Activated CD8-positive, alpha-beta memory T cell treated with anti-CD3 and anti-CD28 coated beads for 24 hours (primary cell): ENCODE results near the gene TRABD2B.

ENCODE experiments used
- DNase-seq: peaks from one replicate; pipeline ENCODE4 v3.0.0-alpha.2; 2020

Gene TRABD2B

DNA sequence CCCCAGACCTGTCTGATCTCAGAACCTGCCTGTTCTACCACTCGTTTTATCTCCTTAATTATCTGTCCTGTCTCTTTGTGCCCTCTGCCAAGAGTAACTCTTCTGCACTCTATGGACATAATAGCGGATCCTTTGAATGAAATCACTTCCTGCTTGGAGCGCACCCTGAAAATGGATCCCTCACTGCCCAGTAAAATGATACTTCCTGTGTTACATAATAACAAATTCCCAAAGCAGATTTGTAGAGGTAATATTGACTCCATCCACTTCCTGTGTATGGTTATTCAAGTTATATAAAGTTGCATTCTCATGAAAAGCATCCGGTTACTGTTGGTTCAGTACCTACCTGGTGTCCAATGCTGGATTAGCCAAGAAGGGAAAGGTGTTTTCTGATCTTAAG is 246.0 kb downstream of the TRABD2B start:
- DNase-seq = no peak

DNA sequence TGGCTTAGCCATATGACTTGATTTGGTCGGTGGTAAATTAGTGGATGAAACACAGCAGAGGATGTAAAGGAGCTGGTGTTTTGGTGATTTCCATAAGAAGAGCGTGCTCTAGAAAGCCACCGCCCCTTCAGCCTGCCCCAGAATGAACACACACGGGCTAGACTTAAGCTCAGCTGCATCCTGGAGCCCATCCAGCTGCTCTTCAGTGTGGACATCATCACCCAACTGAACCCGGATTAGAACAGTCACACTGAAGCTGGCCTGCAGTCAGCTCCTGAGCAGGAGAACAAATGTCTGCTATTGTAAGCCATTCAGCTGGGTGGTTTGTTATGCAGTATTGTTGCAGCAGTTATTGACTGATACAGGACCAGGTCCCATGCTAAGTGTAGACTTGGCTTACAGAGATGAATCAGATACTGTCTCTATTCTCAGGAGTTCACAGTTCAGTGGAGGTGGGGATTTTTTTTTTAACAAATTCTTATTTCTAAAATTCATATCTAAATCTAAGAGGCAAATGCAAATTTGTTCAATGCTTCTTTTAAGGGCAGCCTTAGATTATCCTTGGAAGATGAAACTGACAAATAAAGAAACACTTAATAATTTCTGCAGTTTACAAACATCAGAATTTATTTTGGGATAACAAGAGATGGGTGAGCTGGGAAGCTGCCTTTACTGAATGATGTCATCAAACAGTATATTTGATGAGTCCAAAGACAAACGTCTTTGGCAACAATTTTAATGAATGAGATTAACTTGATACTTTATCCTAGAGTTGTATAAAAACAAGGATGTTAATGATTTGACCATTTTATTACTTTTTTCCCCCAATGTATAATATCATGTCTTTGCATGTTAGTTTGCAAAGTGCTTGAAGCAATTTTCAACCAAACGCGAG is 251.2 kb downstream of the TRABD2B start:
- DNase-seq = no peak

DNA sequence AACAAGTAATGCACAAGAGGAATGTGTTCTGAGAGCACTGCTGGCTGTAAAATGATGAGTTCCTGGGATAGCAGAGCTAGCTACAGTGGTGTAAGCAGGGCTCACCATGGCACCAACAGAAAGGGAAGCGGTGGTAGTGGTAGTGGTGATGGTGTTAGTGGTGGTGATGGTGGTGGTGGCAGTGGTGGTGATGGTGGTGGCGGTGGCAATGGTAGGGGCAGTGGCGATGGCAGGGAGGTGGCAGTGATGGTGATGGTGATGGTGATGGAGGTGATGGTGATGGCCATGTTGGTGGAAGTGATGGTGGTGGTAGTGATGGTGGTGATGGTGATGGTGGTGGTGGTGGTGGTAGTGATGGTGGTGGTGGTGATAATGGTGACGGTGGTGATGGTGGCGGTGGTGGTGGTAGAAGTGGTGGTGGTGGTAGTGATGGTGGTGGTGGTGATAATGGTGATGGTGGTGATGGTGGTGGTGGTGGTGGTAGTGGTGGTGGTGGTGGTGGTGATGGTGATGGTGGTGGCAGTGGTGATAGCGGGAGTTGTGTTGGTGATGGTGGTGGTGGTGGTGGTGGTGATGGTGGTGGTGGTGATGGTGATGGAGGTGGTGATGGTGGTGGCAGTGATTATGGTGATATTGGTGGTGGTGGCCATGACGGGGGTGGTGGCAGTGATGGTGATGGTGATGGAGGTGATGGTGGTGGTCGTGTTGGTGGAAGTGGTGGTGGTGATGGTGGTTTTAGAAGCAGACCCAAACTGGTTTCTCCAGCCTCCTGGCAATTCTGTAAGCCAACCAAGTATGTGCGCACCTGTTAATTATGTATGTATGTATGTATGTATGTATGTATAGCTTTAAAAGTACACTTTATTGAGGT is 254.1 kb downstream of the TRABD2B start:
- peak; percentile 11 for DNase-seq

DNA sequence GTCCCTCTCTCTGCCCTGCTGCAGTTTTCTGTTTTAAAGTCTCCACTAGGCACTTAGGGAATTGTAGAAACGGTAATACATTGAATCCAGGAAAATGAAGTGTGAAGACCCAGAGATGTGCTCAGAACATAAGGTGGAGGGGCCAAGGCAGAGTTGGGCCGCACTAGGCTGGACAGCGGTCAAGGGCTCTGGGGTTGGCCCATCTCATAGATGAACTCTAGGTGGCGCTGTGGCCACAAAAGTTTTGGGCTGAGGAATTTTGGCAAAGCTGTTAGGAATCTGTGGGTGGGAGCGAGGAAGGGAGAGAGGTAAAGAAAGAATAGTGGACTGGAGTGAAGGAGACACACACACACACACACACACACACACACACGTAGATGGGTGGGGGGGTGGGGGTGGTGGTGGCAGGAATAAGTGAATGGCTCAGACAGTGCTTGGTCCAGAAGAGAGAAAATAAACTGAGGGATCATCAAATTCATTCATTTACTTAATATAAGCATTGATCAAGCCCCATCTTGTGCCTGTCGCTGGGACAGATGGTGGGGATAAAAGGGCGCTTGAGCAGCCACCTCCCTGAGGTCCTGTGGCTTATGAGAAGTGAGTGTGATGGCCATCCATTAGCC is 258.5 kb downstream of the TRABD2B start:
- DNase-seq = no peak

DNA sequence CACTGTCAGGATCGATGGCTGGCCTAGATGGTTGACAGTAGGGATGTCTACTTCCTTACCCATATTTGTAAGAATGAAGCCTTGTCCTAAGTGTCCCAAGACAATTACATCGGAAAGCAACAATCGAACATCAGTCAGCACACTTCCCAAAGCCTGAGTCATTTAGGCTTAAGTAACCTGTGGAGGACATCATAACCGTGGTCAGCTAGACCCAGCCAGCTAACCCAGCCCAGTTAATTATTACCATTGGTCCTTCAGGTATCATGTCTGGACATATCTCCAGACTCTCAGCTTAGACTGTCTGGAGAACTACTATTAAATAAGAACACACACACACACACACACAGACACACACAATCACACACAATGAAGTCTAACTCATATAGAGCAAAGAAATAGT is 264.7 kb downstream of the TRABD2B start:
- no peak for DNase-seq

DNA sequence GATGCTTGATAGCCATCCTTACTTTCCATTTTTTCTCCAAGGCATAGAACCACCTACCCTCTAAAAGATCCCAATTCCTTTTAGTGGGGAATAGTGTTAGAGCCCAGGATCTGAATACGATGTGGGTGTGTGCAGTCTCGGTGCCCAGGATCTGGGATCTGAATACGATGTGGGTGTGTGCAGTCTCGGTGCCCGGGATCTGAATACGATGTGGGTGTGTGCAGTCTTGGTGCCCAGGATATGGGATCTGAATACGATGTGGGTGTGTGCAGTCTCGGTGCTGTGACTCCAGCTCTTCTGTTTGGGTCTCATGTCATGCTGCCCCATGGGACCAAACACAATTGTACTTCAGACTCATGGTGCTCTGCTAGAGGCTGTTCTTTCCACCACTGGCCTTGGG is 265.5 kb downstream of the TRABD2B start:
- DNase-seq = no peak

DNA sequence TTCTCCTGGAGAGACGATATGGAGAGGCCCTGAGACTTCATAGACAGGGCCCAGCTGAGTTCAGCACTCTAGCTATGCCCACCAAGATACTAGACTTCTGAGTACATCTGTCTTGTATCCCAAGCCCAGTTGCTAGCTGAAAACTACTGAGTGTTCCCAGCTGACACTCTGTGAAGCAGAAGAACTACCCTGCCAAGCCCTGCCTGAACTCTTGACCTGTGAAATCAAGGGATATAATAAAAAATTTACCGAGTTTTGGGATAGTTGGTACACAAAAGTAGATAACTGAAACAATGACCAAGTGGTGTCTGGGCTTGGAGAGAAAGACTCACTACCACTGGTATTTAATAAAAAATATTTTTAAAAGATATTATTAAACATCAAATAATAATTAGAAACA is 267.5 kb downstream of the TRABD2B start:
- DNase-seq = no peak

DNA sequence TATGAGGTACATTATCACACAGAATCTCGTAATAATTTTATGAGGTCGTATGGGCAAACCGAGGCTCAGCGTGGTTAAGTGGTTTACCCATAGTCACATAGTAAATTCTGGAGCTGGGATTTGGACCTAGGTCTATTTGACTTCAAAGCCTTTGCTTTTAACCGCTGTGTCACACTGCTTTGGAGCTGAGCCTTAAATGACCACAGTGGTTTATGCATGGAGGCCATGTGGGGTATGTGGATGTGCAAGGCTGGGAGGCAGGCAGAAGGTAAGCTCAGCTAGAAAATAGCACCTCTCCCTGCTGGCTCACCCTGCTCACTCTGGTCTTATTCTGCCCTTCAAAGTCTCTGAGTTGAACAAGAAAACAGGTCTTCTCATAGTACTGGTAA is 269.5 kb downstream of the TRABD2B start:
- no peak for DNase-seq

DNA sequence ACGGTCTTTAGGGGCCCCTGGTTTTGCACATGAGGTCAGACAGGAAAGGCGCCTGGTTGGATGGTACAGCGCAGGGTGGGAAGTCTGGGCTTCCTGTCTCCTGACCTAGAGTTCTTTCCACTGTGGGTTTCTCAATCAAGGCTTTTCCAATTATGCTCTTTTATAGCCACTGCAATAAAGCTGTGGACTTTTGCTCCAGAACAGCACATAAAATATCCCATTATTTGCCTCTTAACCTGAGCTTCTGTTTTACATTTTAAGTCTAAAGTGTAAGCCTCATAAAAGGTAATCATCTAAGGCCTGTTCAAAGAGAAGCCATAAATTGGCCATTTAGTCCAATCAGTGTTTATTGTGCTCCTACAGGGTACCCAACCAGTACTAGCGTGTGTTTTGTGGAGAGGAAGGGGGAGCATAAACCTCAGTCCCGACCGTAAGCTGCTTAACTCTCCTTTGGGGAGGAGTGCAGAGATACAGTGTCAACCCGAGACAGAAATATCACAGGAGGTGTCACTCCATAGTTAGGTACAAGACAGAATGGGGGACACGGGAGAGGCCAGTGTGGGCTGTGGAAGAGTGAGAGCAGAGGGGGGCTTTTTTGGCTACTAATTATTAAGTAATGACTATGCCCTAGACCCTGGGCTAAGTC is 270.0 kb downstream of the TRABD2B start:
- no peak for DNase-seq

DNA sequence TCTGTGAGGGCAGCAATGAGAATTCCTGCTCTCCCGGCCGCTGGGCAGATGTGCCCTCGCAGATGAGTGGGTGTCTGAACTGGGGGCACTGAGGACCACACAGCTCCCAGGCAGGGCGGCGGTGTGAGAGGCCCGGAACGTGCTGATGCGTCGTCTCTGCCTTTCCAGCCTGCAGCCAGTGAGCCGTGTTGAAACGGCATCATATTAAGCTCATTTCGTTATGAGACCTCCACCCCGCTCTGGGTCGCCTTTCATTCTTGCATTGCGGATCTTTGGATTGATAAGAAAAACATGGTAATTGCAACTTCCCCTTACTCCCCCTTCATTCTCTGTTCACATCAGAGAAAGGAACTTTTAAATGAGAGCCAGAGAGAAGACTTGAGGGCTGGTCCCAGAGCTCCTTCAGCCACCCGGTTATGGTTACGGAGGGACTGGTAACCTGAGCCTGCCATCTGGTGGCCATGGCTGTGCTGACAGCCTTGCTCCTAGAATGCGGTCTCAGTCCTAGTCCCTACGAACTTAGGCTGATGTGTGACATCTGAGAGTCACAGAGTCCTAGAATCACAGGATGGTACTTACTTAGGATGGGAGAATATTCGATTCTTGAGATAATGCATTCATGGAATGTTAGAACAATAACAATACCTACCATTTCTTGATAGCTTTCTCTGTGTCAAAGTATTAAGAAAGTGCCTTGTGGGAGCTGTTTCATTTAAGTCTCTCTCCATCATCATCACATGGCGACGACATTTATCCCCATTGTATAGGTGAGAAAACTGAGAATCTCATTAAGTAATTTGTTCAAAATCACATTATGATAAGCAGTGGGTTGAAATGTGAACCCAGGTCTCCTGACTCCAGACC is 271.0 kb downstream of the TRABD2B start:
- DNase-seq = peak; percentile 83

DNA sequence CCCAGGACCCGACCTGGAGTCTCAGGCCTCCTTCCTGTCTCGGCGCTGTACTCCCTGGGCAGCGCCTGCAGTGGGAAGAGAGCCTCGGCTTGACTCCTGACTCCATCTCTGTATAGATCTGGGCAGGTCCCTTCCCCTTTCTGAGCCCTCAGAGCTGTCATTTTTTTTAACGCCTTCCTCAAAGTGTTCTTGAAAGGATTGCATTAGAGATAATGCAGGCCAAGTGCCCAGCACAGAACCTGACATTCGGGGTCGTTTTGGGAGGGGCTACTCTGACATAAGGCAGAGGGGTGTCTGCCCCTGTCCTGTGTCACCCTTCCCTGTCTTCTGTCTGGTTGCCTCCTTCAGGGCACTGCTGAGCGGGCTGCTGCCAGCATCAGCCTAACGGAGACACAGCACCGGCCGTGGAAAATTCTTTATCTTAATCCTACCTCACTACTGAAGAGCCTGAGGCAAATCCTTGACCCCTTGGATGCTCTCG is 271.6 kb downstream of the TRABD2B start:
- DNase-seq = no peak

DNA sequence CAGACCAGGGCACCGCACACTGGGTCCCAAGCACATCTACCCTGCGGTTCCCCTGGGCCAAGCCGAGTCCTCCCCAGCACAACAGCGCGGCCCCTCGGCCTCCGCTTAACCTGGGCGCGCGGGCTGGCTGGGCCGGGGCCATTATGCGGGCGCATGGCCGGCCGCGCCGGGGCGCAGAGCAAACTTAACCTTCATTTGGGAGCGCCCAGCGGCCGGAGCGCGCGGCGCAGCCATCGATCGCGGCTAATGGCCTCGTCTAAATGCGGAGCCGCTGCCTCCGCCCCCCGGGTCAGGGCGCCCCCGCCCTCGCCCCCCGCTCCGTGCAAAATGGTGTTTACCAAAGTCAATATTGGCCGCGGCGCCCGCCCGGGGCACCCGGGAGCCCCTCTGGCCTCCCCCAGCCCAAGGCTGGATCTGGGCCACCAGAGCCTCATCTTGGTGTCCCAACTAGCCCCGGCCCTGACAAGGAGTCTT is 272.1 kb downstream of the TRABD2B start:
- DNase-seq = no peak

DNA sequence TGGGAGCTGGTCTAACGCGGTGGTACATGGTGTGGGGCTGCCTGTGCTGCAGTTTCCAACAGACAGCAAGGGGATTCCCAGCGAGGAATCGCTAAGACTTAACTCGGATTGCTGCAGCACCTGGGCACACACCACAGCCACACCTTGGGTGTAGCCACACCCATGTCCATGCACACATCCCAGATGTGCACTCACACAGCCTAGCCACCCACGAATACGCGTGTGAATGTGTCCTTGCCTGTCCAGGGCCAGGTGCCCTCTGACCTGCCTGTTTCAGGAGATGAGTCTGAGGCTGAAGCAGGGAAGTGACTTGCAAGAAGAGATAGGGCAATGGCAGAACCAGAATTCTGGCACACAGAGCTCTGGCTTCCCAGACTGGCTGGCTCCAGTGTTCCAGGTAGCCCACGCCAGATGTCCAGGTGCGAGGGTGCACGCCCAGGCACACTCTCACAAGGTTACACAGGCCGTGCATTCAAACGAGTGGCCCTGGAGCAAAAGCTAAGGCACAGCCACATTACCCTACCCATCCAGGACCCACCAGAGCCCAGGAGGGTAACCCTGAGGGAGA is 272.7 kb downstream of the TRABD2B start:
- no peak for DNase-seq

DNA sequence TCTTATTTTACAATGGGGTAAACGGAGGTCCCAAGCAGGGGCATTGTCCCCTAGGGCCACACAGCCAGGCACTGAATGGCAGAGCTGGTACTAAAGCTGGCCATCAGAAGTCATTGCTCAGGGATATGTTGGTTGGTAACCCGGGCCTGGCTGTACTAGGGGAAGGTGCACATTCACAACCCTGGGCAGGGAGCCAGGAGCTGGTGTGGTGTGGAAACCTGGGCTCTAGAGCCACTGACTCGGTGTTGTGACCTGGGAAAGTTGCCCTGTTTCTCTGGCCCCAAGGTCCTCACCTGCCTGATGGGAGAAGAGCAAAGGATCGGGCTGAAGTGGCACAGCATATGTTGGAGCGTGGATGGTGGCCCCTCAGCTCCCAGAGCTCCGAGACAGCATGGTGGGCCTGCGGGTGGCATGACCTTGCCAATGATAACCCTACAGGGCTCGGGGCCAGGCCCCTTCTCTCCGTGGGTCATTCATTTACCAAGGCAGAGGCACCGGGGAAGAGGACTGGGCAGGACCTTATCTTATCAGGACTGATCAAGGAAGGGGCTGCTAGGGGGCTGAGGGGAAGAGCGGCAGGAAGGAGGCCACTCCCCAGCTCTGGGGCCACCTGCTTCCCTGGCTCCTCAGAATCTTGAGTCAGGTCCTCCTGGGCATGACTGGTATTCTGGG is 274.1 kb downstream of the TRABD2B start:
- no peak for DNase-seq

DNA sequence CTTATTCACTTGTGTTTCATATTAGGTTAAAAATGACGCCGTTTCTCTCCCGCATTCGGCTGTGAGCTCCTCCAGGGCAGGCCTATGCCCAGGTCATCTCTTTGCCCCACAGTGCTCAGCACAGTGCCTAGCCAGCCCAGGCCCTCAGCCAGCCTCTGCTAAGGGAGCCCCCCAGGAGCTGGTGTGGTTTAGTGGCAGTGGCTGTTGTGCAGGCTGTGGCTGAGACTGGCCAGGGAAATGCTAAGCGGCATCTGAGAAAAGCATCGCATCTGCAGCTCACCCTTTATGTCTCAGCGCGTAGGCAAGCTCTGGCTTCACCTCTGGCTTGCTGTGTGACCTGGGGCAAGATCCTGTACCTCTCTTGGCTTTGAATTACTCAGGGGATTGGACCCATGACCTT is 275.1 kb downstream of the TRABD2B start:
- DNase-seq = no peak

DNA sequence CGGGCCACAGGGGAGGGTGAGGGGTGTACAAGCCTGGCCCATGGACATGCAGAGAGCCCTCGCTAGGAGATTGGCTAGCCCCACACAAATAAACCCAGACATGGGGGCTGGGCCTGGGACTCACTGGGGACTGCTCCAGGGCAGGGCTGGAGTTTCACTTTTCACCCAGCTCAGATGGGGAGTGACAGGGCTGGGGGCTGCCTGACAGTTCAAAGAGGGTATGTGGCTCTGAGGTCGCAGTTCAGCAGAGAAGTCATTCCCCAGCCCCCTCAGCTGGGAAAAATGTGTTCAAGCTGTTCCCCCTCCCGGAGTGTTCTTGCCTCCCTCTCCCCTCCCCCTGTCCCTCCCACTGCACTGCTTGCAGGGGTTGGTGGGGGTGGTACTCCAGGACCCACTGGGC is 277.1 kb downstream of the TRABD2B start:
- no peak for DNase-seq

DNA sequence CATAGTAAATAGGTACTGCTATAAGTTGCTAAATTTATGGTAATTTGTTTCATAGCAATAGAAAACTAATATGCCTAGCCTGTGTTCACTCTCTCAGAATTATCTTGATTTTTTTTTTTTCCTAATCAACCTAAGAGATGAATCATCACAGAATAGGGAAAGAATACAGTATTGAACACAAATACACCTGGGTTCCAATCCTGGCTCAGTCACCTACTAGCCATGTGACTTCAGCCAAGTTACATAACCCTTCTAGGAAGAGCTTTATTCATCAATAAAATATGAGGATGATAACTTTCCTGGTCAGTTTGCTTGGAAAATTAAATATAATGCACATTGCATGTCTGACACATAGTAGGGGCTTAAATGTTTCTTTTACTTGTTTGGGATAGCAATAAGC is 279.8 kb downstream of the TRABD2B start:
- no peak for DNase-seq

DNA sequence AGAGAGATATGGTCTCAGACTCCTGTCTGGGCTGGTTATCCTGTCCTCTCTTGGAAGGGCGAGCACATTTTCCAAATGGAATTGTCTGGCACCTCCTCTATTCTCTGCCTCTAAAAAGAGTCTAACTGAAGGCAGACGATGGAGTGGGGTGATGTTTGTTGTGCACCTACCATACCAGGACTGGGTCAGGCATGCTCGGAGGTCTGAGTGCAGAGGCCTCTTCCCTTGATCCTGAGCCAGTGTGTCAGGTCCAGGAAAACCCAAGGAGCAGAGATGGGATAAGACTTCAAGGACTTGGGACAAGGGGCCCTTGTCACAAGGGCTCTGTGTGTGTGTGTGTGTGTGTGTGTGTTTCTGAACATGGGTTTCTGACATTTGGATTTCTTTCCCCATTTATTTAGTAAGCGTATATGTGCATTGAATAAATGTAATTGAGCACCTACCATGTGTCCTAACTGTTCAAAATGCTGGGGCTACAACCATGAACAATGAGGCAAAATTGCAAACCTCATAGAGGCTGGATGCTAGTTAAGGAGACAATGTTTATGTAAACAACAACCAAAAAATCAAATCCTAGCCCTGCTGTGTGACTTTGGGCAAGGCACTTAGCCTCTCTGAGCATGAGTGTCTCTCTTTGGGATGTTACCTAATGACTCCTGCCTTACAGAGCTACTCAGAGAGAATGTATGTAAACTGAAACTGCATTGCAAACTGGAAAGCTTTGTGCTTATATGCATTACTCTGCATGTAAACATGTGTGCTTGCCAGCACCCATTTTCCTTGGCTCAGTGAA is 283.0 kb downstream of the TRABD2B start:
- DNase-seq = peak; percentile 9

DNA sequence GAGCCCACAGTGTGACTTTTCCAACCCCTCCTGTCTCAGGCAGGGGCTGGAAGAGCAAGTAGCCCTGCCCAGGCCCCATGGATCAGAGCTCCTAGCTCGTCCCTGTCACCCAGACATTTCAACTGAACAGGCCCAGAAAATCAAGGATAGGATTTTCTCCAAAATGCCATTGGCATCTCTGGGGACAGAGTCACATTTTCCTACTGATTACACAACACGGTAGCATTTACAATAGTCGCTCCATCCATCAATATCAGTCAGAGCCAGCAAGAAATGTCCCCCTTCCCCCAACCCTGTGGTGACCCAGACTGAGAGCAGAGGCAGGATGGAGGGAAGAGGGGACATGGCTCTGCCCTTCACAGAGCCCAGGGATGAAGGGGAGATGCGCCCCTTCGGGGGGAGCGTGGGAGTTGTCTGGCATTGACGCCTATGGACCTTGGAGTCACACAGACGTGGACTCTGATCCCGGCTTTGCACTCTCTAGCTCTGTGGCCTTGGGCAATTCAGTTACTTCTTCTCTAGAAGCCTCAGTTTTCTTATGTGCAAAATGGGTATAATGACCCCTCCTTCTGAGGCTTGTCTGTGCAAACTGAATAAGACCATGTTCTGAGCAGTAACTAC is 283.7 kb downstream of the TRABD2B start:
- peak; percentile 43 for DNase-seq
